Measurements from ENCODE around the gene CD52.
"Not testable (repeated sequence)": the region's sequence is repeated elsewhere in the genome, so short reads cannot be mapped to it uniquely, and the experiment has no call there.

CD52 gene

GRCh38 chr1:26283279-26283853 is 34.4 kb upstream of the CD52 start:
- intact Hi-C loops (cut with DNase I): no loop called here
- no peak for DNase-seq

DNA sequence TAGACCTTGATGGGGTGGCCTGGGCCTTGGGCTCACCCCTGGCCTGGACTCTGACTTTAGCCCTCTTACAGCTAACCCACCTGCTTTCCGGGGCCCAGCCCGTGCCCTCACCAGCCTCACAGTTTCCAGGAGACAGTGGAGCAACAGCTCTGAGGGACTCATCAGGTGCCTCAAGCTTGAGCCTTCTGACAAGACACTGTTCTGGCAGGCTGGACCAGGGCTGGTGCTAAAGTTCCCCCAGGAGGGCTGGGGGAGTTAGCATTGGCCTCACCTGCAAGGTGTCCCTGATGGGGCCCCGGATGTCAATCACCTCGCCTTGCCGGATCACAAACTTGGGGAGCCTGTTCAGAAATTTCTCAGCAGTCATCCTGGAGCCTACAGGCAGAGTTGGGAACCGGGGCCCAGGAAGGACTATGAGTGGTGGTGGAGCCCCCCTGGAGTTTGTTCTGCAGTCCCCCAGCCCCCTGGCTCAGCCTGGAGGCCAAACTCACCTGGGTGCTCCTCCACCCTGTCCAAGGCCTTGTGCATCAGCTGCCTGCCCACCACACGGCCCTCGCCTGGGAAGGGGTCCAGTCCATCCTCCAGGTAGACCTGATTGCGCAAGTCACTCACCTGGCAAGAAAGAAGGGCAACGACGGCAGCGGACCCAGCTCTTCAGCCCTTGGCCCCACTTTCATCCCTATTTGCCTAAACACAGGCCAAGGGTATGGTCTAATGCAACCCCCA is 33.7 kb upstream of the CD52 start:
- no peak for DNase-seq
- intact Hi-C loops (cut with DNase I): no loop called here

DNA sequence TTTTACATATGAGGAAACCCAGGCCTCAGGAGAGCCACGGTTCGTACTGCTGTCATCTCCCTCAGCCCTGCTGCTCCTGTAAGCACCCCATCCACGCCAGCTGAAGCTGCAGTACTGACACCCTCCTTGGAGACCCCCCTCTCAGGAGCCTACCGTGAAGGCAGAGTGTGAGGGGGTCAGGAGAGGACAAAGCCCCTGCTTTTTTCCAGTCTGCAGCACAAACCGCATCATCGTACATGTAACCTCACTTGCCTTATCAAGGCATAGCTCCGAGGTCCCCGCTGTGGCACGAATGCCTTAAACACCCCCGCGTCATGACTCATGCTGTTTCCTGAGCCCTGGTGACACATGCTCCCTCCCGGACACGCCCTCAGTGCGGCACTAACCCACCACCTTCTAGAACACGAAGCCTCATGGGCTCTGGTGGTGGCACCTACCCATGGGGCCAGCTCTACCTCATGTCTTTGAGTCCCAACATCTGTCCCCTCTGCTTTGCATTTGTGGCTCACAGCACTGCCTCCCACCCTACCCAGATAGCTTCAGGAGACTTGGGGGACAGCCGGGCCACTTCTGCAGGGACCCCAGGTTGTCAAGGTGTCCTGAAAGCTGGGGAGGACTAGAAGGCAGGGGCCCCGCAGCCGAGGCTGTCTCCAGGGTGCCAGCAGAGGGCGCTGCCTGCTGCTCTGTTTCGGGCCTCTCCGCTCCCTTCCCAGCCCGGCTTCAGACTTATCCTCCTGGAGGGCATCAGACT is 33.0 kb upstream of the CD52 start:
- peak in 6 of 10 donors; percentile 50 to 90 (median 62) for DNase-seq
- intact Hi-C loops (cut with DNase I): loop anchor here (1.0 kb wide), 1 partner anchor 37 kb away; no protein-coding TSS in a partner anchor

DNA sequence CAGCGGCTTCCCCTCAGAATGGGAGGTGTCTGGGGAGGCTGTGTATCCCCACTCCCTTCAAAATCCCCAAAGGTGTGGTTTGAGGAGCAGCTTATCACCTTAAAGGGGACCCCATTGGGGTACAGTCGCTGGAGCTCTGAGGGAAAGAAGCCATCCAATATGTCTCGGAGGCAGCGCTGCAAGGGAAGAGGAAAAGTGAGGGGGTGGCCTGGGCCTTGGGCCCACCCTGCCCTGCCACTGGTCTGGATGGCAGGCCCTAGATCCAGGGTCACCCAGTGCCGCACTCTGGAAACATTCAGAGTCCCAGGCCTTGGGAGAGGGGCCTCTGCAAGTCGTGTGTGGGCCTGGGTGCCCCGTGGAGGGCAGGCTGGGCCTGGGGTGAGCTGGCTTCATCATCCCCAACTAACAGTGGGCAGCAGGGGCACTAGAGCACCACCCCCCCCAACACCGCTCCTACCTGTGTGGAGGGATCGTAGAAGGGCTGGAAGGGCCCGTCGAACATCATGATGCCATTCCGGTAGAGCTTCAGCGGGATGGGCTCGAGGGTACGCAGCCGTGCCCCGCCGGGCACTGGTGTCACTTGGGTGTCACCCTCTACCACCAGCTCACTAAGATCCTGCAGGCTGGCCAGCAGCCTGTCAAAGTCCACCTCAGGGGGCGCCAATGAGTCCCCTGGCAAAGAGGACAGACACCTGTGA is 32.2 kb upstream of the CD52 start:
- intact Hi-C loops (cut with DNase I): loop anchor here (1.0 kb wide), 1 partner anchor 36 kb away; no protein-coding TSS in a partner anchor
- DNase-seq: peak in 2 of 10 donors; percentile 64 to 74

DNA sequence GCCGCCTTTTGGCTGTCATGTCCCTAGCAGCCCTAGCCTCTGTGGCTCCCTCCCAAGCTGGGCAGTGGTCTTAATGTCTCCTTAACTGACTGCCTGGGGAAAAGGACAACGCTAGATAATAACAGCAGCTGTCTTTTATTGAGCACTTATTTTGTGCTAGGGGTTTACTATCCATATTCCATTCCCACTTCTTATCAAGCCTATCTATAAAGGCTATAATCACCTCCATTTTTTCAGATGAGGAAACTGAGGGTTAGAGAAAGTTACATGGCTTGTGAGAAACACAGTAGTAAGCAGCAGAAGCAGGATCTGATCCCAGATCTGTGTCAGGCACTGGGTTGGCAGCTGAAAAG is 31.7 kb upstream of the CD52 start:
- intact Hi-C loops (cut with DNase I): no loop called here
- no peak for DNase-seq

DNA sequence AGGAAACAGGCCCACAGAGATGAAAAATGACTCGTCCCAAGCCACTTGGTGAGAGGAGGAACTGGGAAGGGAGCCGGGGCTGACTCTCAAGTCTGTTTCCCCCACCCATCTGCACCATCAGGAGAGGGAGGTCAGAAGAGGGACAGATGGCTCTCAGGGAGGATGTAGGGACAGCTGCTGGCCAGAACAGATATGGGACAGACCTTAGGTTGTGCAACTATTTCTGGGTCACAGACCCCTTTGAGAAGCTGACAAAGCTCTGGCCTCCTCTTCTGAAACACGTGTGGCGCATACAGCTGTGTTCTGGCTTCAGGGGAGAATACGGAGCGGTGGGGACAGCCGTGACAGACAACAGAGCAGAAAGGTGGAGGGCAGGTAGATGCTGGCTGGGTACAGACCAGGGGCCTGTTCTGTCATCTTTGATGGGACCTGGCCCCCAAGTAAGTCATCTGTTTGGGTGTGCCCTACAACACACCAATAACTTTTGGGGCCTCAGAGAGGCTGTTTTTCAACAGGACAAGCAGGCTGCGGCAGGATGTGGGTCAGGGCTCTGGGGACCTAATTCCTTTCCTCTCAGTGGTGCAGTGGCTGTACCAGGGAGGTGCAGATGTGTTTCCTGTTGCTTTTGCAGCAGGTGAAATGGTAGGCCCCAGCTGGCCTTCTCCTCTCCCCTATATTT is 30.6 kb upstream of the CD52 start:
- peak in 2 of 10 donors; percentile 18 to 22 for DNase-seq
- intact Hi-C loops (cut with DNase I): no loop called here

- no peak for DNase-seq
- intact Hi-C loops (cut with DNase I): no loop called here
Measured at GRCh38 chr1:26287811-26288210, 29.9 kb upstream of the CD52 start.

DNA sequence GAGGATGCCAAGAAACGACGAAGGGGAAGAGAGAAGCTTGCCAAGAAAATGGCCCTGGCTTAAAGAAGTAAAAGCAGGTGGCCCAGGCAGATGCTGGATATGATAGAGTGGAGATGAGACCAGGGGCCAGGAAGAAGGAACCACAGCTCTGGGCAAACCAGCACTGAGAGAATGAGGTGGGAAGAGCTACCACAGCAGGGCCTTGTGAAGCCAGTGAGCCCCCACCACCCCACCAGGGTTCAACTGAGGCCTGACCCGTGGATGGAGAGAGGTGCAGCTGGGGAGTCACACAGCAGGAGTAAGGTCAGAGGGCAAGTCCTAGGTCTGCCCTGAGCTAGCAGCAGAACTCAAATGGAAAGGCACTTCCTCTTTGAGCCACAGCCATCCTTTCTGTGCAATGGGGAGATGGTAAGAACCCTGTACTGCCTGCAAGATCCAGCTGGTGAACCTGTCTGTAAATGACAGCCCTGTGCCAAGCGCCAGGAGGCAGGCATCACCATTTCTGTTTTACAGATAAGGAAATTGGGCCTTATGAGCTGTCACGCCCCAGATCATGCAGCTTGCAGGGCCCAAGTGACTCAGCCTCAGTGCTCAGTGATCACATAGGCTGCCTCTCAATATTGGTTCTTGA is 29.3 kb upstream of the CD52 start:
- intact Hi-C loops (cut with DNase I): no loop called here
- peak in 2 of 10 donors; percentile 77 to 79 for DNase-seq

- peak in 8 of 10 donors; percentile 49 to 96 (median 62) for DNase-seq
- intact Hi-C loops (cut with DNase I): no loop called here
Measured at GRCh38 chr1:26289158-26290059, 28.3 kb upstream of the CD52 start.

- intact Hi-C loops (cut with DNase I): no loop called here
- DNase-seq: peak in 2 of 10 donors; percentile 50 to 77
Measured at GRCh38 chr1:26290122-26290881, 27.5 kb upstream of the CD52 start.

DNA sequence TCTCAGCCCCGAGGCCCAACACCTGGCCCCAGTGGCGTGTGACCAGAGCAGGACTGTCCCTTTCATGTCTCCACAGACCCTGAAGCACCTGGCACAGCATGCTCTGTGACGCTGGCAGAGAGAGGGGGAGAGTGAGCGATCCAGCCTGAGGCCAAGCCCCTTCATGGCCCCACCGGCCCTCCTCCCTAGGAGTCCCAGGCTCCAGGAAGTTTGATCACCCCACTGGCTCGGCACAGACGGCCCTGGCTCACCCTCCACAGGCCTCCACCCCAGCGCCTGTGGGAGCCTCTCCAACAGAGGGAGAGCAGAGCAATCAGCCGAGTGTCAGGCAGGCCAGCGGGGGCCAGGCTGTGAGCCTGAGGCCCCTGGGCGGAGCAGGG is 26.9 kb upstream of the CD52 start:
- intact Hi-C loops (cut with DNase I): no loop called here
- peak in 2 of 10 donors; percentile 68 to 78 for DNase-seq

GRCh38 chr1:26291433-26291832 is 26.3 kb upstream of the CD52 start:
- intact Hi-C loops (cut with DNase I): no loop called here
- DNase-seq: peak in 1 of 10 donors; percentile 43

DNA sequence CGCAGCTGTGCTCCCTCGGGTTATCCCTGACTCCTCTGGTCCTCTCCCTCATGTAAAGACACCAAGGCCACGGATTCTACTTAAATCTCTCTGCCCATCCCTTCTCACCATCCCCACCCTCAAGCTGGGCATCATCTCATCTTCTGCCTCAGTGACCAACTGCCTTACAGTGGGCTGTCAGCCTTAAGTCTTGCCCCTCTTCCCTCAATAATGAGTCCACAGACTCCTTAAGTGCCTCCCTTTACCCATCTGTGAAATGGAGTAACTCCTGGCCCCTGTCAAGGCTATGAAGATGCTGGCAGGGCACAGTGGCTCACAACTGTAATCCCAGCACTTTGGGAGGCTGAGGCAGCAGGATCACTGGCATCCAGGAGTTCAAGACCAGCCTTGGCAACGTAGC is 25.8 kb upstream of the CD52 start:
- intact Hi-C loops (cut with DNase I): no loop called here

GRCh38 chr1:26292735-26293134 is 25.0 kb upstream of the CD52 start:
- intact Hi-C loops (cut with DNase I): not testable (repeated sequence)
- DNase-seq: peak in 1 of 10 donors; percentile 21

More for the DNA sequence above, 25.8 kb upstream of the CD52 start:
- no peak for DNase-seq

DNA sequence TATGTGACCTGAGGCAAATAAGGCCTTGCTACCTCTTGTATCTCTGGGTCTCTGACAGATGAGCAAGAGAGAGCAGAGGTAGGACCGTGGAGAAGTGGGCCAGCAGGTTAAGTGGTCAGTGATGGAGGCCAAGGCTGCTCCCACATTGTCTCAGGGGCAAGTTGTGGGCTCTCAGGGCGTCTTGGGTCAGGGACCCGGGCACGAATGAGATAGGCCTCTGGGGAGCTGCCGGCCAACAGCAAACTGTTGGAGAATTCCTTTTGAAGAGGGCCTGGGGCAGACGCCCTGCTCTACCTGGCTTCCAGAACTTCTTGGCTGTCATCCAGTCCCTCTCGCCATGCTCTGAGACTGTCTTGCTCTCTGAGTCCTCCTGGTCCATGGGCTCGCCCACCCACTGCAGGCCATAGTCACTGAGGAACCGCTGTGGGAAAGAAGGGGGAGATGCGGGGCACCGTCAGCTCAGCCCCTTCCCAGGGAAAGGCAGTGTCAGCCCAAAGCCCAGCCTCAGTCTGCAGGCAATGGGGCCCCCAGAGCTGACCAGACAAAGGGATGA is 23.8 kb upstream of the CD52 start:
- peak in 2 of 10 donors; percentile 63 to 65 for DNase-seq
- intact Hi-C loops (cut with DNase I): no loop called here

GRCh38 chr1:26295194-26296138 is 22.3 kb upstream of the CD52 start:
- intact Hi-C loops (cut with DNase I): no loop called here
- peak in 1 of 10 donors; percentile 28 for DNase-seq

Data from posterior cingulate gyrus (tissue), 11 donors.